ENCODE data around the gene DGKB. TPM values are rescaled to one million over a fixed set of nuclear protein-coding genes. Genes with fewer than 3 reads are reported as not detected.

DGKB gene
- polyA plus RNA-seq, 1 donor (not counting 4 experiments of a cell fraction or from before 2014, with no cell fraction given) = 0.01 TPM

- no peaks in the 10 kb centered on the region for H4K20me1 ChIP-seq (ENCODE audit: control insufficient read depth, extremely low read depth, insufficient read depth, low read length)
- H3K79me2 ChIP-seq (ENCODE audit: control insufficient read depth, insufficient read depth, low read length) = no peaks in the 10 kb centered on the region
- H3K36me3 ChIP-seq (ENCODE audit: control insufficient read depth in 2 of 2, extremely low read depth in 1 of 2, insufficient read depth in 2 of 2, low read length in 2 of 2) = no peaks in the 10 kb centered on the region
- no peaks in the 10 kb centered on the region for H3K27me3 ChIP-seq (ENCODE audit: control insufficient read depth, extremely low read depth, insufficient read depth, low read length)
- no peak overlapping the region for H3K27ac ChIP-seq (ENCODE audit: control insufficient read depth, insufficient read depth, low read length)
- dilution Hi-C loops (cut with MboI; ENCODE audit: extremely low pct_ligation_motif_present, low sequenced_read_pairs) = no loop called here
- DNase-seq (ENCODE audit: low read depth, low spot score) = no peak
- no peak overlapping the region for H2AFZ ChIP-seq (ENCODE audit: control insufficient read depth, low read length)
- no peaks in the 10 kb centered on the region for H3K9me3 ChIP-seq (ENCODE audit: control insufficient read depth, low read depth, low read length)
- no peak for TF ChIP-seq CTCF (optimal IDR thresholded peaks at IDR 0.05 in 1 of 3, IDR thresholded peaks at IDR 0.05 in 1 of 3, conservative IDR thresholded peaks at IDR 0.05 in 1 of 3; ENCODE audit: extremely low read depth in 1 of 3, insufficient read depth in 2 of 3, low read length in 3 of 3)
- no peak for TF ChIP-seq EZH2 (IDR thresholded peaks at IDR 0.05; ENCODE audit: low read length)
- H3K4me1 ChIP-seq (ENCODE audit: control insufficient read depth, extremely low read depth, insufficient read depth, low read length) = peaks cover 8% of the 10 kb centered on the region
- no peak overlapping the region for H3K4me3 ChIP-seq (ENCODE audit: control insufficient read depth in 2 of 3, extremely low read depth in 1 of 3, insufficient read depth in 2 of 3, low read depth in 1 of 3, low read length in 3 of 3)
- H3K4me2 ChIP-seq (ENCODE audit: control insufficient read depth, extremely low read depth, insufficient read depth, low read depth, low read length) = no peak overlapping the region
- no peaks in the 10 kb centered on the region for H3K9me1 ChIP-seq (ENCODE audit: control insufficient read depth, extremely low read depth, insufficient read depth, low read length)
- no peak for FAIRE-seq
- no peak overlapping the region for H3K9ac ChIP-seq (ENCODE audit: control insufficient read depth, extremely low read depth, insufficient read depth, low read length)
Measured at GRCh38 chr7:14191686-14192098, 710.9 kb downstream of the DGKB start.

- dilution Hi-C loops (cut with MboI; ENCODE audit: extremely low pct_ligation_motif_present, low sequenced_read_pairs) = no loop called here
- H3K27me3 ChIP-seq (ENCODE audit: control insufficient read depth, extremely low read depth, insufficient read depth, low read length) = no peaks in the 10 kb centered on the region
- H3K9me3 ChIP-seq (ENCODE audit: control insufficient read depth, low read depth, low read length) = no peaks in the 10 kb centered on the region
- H3K79me2 ChIP-seq (ENCODE audit: control insufficient read depth, insufficient read depth, low read length) = no peaks in the 10 kb centered on the region
- no peaks in the 10 kb centered on the region for H3K4me1 ChIP-seq (ENCODE audit: control insufficient read depth, extremely low read depth, insufficient read depth, low read length)
- TF ChIP-seq CTCF (optimal IDR thresholded peaks at IDR 0.05 in 1 of 3, IDR thresholded peaks at IDR 0.05 in 1 of 3, conservative IDR thresholded peaks at IDR 0.05 in 1 of 3; ENCODE audit: extremely low read depth in 1 of 3, insufficient read depth in 2 of 3, low read length in 3 of 3) (no peak), EZH2 (IDR thresholded peaks at IDR 0.05; ENCODE audit: low read length) (no peak)
- H3K27ac ChIP-seq (ENCODE audit: control insufficient read depth, insufficient read depth, low read length) = no peak overlapping the region
- no peak overlapping the region for H3K4me3 ChIP-seq (ENCODE audit: control insufficient read depth in 2 of 3, extremely low read depth in 1 of 3, insufficient read depth in 2 of 3, low read depth in 1 of 3, low read length in 3 of 3)
- FAIRE-seq = no peak
- no peak overlapping the region for H2AFZ ChIP-seq (ENCODE audit: control insufficient read depth, low read length)
- no peak overlapping the region for H3K4me2 ChIP-seq (ENCODE audit: control insufficient read depth, extremely low read depth, insufficient read depth, low read depth, low read length)
- H3K9me1 ChIP-seq (ENCODE audit: control insufficient read depth, extremely low read depth, insufficient read depth, low read length) = no peaks in the 10 kb centered on the region
- DNase-seq (ENCODE audit: low read depth, low spot score) = no peak
- no peaks in the 10 kb centered on the region for H4K20me1 ChIP-seq (ENCODE audit: control insufficient read depth, extremely low read depth, insufficient read depth, low read length)
- H3K9ac ChIP-seq (ENCODE audit: control insufficient read depth, extremely low read depth, insufficient read depth, low read length) = no peak overlapping the region
- no peaks in the 10 kb centered on the region for H3K36me3 ChIP-seq (ENCODE audit: control insufficient read depth in 2 of 2, extremely low read depth in 1 of 2, insufficient read depth in 2 of 2, low read length in 2 of 2)
Measured at GRCh38 chr7:14184292-14184864, 718.2 kb downstream of the DGKB start.

Data from keratinocyte (primary cell).